Activated CD8-positive, alpha-beta memory T cell treated with anti-CD3 and anti-CD28 coated beads, Interleukin-2, amount 50 U/mL, for 1 hour (primary cell): Measurements from ENCODE around the gene VPS41.
"Not testable (repeated sequence)": the region's sequence is repeated elsewhere in the genome, so short reads cannot be mapped to it uniquely, and the experiment has no call there.

ENCODE experiments used
- DNase-seq: peaks from one replicate; pipeline ENCODE4 v3.0.0-alpha.2; 2020; ENCODE audit errors: extremely low read depth

VPS41 gene

DNA sequence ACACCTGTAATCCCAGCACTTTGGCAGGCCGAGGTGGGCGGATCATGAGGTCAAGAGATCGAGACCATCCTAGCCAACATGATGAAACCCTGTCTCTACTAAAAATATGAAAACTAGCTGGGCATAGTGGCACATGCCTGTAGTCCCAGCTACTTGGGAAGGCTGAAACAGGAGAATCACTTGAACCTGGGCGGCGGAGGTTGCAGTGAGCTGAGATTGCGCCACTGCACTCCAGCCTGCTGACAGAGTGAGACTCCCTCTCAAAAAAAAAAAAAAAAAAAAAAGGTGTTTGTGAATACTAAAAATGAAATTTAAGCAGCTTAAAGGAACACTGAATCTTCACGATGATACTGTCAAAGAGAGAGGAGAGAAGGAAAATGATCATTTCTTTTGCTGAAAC, 54.0 kb downstream of the VPS41 start:
- DNase-seq = not testable (repeated sequence)

DNA sequence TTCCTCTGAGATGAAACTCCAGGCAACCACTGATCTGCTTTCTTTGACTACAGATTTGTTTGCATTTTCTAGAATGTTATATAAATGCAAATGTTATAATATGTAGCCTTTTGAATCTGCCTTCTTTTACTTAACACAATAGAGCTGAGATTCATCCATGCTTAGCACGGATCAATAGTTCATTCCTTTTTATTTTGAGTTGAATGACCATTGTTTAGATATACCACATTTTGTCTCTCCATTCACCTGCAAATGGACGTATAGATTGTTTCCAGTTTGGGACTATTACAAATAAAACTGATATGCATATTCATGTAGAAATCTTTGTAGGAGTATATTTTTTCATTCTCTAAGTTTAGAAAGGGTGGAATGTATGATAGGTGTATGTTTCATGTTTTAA, 57.7 kb downstream of the VPS41 start:
- DNase-seq = no peak

- DNase-seq = no peak
Observed at GRCh38 chr7:38846280-38846679, 62.7 kb downstream of the VPS41 start.

DNA sequence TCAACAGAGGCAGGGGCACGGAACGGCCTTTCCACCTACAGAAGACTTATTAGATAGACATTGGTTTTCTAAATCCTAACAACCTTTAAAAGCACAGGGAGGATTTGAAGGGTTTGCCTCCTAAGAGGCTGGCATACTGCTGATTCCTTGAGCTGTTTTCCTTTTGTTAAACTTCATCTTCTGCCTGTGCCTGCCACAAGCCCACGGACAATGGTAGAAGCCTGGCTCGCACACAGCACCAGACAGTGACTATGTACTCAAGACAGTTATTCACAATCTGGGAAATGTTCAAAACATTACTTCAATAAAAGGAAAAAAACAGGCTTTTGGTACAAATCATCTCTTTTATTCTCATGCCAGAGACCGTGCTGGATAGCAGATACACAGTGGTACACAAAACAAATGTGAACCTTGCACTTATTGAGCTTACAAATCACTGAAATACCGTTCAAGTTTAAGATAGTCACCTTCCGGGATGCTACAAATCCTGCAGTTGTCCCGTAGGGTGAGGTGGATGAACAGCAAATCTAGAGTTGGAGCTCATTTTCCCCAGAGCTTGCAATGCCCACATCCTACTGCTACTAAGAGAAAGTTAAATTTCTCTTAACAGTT, 63.9 kb downstream of the VPS41 start:
- no peak for DNase-seq

DNA sequence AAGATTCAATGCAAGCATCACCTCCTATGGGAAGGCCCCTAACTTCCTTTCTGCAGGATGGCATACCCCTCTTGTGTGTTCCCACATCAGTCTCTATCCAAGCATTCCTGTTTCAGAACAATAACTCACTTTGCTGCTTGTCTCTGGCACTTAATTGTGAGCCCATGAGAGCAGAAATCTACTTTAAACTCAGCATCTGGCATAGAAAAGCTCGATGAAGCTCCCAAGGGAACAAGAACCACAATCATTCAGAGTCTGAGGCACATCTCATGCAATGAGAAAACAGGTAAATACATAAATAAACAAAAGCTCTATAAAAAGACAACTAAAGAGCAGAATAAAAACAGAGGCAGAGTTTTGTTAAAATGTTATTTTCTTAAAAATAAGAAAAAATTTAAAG, 66.2 kb downstream of the VPS41 start:
- no peak for DNase-seq

DNA sequence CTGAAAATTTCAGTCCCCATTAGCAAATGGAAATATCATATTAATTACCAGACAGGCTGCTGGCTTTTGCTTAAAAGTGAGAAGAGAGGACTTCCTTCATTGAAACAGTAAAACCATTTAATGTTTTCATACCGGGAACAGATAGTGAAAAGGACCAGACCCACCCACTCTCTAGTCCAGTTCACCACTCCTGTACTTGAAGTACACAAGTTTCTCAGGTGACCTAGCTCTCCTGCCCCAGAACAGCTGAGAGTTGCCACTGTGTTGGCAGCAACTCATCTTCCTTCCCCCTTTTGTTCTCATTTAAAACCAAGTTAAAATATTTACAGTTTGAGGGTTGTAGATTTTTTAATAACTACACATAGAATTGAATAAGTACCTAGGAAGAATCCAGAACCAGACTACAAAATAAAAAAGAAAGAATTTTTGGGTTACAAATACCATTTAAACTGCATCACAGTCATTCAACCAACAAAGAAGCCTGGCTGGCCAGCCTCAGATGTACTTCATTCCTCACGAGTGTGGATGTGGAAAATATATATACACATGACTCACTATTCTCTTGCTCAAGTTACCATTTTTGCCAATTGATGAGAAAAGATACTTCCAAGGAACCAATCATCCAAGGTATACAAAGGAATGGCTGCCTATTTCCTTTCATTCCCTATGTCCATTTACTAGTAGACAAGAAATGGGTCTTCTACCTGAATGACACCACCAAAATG, 68.1 kb downstream of the VPS41 start:
- DNase-seq = no peak

GRCh38 chr7:38839851-38840250, 69.1 kb downstream of the VPS41 start:
- no peak for DNase-seq

DNA sequence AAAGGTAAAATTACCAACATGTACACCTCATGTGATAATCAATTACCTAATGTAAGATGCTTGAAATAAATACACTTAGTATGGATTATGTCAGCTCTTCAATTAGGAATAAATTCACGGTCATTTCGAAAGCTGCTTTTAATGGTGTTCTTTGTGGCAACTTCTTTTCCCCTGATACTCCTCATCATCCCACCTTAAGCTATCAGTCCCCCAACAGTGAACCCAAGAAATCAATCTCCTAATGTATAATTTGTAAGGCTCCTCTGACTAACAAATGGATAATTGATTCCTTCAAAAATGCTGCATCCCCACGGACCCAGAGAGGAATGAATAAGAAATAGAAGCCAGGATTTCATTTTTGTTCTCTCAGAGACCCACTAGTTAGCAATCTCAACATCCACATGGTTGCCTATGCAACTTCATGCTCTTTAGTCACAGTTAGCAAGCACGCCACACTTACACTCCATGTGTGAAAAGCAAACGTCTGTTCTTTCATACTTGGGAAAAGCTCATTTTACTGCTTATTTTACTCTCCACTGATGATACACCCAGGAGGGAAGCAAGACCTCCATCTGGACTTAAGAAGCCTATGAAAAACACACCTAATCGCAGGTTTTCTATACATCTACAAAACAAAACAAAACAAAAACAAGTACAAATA, 70.1 kb downstream of the VPS41 start:
- no peak for DNase-seq

GRCh38 chr7:38834357-38834756, 74.6 kb downstream of the VPS41 start:
- no peak for DNase-seq

GRCh38 chr7:38833329-38833728, 75.7 kb downstream of the VPS41 start:
- DNase-seq = no peak

GRCh38 chr7:38831259-38831996, 77.6 kb downstream of the VPS41 start:
- no peak for DNase-seq

GRCh38 chr7:38830826-38831225, 78.2 kb downstream of the VPS41 start:
- no peak for DNase-seq

- no peak for DNase-seq
Observed at GRCh38 chr7:38829488-38830165, 79.4 kb downstream of the VPS41 start.

DNA sequence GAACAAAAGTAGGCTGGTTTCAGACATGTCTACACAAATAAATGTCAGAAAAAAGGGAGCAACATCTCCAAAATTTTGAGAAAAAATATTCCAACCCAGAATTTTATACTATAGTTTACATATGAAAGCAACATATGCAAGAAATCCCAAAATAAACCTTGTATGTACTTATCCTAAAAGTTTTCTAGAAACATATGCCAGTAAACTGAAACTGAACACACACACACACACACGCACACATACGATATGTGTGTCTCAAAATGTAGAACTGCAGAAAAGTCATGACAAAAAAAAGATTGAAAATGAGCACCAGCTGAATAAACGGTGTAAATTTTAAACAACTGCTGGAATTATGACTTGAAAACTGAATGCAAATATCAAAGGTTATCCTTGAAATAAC, 81.0 kb downstream of the VPS41 start:
- no peak for DNase-seq

DNA sequence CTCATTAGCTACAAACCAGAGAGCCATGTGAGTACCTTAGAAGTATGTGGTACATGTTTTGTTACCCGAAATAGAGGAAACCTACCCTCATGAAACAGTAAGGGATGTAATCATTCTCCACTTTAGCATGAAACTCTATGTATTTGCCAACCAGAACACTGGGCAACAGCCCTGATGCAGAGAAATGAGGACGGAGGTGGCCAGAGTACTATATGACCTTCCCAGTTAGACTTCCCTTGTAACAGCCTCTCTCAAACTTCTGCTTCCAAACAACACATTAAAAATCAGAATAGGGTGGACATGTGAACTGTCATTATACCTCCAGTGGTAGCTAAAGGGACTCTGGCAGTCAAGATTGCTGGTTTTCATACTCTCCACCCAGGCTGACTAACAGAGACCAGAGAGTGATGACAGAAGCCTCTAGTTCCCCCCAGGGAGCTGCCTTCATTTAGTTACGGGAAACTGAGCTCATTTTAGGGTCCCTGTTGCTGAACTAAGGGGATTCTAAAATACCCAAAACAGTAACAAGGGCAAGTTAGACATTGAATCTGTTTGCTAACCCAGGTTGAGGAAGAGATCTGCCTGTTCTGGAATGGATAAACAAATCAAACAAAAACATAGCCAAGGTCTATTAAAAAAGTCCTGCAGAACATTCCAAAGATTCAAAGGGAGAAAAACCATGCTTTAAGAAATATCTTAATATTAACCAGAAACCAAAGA, 83.1 kb downstream of the VPS41 start:
- DNase-seq = no peak

DNA sequence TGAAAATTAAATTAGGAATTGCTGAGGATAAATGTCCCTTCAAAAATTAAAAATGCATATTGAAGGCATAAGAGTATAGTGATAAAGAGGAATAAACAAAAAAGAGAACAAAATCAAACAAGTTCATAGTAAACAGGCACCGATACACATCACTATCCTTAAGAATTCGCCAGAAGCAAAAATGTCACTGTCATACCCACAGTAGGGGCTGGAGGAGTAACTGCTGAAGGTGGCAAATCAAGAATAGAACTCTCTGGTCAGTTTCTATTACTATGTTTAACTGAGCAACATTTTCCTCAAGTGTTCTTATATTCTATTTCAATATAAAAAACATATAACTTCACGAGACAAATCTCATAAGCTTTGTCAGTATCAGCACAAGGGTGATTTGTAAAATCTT, 84.0 kb downstream of the VPS41 start:
- DNase-seq = no peak

DNA sequence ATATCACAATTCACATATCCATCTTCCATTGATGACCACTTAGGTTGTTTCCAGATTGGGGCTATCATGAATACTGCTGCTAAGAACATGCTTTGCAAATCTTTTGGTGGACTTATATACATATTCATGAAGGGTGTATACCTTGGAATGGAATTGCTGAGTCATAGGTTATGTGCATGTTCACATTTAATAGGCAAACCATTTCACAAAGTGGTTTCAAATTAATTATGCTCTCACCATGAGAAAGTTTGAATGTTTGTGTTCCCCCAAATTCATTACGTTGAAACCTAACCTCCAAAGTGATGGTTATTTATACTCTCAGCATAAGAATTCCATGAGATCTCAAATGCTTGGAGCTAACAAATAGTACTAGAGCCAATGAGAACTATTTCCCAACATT, 86.4 kb downstream of the VPS41 start:
- no peak for DNase-seq

GRCh38 chr7:38820571-38820970, 88.4 kb downstream of the VPS41 start:
- DNase-seq = no peak

DNA sequence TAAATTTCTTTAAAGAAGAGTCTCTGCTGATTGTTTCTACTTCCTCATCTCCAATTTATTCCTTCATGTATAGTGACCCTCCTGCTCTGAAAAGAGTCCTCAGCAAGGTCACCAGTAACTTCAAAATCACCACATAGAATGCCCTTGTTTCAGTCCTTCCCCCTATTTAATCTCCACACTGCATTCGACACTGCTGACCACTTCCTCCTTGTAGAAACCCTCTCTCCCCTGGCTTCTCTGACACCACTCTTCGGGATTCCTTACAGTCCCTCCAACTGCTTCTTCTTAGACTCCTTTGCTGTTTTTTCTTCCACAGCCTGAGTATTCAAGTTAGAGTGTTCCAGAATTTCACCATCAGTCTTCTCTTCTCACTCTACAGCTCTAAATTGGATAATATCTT, 89.5 kb downstream of the VPS41 start:
- no peak for DNase-seq

GRCh38 chr7:38817526-38817925, 91.5 kb downstream of the VPS41 start:
- DNase-seq = no peak

GRCh38 chr7:38813768-38814167, 95.2 kb downstream of the VPS41 start:
- no peak for DNase-seq
